Fibroblast of peridontal ligament (primary cell): ENCODE results near the gene CFI.

Experiments
- DNase-seq: peaks from one replicate; pipeline ENCODE4 v3.0.0-alpha.2; 2010; ENCODE audit errors: extremely low read depth

CFI gene

DNA sequence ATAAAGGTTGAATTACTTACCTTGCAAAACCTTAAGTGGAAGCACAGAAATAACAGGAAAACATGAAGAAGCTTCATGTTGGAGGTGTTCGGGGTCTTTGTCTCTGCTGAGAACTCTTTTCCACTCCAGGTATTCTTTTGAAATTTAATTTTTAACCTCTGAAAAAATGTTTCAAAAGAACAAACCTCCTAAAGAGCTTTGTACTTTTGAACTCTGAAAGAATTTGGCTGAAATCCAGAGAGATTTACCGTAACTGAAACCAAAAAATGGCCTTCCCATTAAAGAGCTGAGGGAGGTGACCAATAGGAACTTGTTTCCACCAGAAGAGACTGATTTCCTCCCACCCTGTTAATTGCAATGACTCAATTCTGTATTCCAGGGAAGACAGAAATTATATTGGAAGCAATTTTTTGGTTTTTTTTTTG lies at the start of gene CFI:
Gene CFI (minus strand): TSS at position 105 of the 425 bp plus-strand sequence. CDS start 28 bp downstream, at position 77.
- DNase-seq, result peak; percentile 81

DNA sequence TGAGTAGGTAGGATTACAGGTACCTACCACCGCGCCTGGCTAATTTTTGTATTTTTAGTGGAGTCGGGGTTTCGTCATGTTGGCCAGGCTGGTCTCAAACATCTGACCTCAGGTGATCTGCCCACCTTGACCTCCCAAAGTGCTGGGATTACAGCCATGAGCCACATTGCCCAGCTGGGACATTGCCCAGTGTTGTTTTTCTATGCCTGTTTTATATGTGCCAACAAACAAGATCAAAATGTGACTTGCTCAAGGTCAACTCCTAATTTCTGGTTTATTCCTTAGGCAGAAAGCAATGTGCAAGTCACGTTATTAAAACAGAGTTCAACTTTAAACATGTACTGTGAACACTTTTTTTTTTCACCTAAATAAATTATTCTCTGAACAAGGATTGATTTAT lies 48.8 kb upstream of the CFI start:
- DNase-seq, result no peak

DNA sequence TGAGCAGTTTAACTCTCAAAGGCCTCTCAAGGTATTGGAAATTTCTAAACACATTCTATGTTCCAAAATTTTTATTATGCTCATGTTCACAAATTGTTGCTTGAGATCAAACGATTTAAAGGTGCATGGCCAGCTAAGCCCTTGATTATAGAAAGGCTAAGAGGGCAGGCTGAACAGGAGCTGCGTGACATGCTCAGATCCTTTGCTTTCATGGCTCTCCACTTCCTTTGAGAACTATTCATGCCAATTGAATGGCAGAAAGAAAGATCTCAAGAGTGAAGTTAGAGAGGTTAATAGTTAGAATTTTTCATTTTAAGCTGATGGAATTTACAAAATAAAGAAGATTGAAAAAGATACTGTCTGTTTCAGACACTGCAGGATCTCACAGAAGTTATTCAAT lies 46.7 kb upstream of the CFI start:
- no peak for DNase-seq

DNA sequence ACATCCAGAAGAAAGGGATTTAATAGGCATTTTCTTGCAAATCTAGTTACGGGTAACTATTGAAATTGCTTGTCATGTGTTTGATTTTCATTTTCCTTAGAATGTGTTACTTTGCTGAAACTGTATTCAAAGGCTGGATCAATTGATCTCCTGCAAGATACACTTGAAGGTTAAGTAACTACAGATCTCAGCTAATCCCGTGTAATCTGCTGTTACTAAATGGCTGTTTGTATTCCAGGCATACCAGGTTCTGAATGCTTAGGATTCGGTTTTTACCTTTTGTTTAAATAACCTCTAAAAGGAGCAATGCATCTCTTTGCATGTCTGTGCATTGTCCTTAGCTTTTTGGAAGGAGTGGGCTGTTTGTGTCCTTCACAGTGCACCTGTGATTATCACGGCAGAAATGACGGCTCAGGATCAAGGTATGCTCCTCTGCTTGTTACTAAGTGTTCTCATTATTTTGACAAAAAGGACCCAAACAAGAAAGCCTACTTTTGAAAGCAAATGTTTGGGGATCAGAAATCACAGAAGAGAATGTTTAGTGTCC lies 46.2 kb upstream of the CFI start, which contains the start of gene LRIT3:
Gene LRIT3 (plus strand): TSS at position 212 of the 547 bp plus-strand sequence. CDS start 95 bp downstream, at position 307.
- DNase-seq, result no peak

DNA sequence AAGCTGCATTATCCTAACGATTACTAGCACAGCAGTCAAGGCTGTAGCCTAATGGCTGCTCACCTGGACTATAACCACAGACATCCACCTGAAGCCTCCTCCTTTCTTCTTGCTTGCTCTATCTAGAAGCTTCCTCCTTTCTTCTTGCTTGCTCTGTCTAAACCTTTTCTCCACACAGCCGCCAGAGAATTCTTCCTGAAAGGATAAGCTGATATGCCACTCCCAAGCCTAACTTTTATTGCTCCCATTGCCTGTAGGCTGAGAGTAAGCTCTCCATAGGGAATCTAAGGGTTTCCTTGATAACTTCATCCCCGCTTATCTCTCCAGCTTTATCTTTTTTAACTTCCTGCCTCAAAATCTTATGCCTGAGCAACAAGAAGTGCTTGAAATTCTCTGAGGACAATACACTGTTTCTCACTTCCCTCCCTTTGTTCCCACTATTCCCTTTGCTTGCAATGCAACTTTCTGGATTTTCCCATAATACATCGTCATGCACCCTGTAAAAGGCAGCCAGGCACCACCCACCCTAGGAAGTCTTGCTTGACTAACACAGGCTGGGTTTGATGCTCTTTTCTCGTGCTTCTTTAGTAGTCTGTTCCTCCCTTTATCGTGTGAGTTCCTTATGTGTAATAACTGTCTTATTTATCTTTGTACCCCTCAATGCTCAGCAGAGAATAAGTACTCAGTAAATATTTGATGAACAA lies 44.7 kb upstream of the CFI start:
- DNase-seq, result no peak

DNA sequence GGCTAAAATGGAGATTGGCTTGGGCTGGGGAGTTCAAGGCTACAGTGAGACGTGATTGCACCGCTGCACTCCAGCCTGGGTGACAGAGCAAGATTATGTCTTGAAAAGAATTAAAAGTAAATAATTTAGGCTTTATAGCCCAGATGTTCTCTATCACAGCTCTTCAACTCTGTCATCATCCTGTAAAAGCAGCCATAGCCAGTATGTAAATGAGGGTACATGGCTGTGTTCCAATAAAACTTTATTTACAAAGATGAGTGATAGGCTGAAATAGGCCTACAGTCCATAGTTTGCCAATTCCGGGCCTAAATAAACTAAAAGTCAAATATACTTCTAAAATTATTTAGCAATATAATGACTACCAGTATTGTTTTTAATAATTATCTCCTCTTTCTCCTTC lies 35.2 kb upstream of the CFI start:
- DNase-seq, result no peak

DNA sequence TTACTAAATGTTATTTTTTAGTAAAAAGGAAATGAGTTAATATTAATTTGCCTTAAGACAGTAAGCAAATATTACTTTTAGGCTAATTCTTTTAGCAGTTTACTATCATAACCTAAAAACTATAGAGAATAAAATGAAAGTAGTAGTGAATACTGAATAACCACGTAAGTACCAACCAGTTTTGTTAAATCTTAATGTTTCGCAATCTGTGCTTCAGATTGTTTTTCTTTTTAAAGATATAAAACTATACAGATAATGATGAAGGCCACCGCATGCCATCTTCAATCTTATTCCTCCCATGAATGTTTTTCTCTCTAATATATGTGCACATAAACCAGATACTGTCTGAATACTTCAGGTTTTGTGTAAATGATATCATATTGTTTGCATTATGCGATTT lies 32.0 kb upstream of the CFI start:
- DNase-seq, result no peak

DNA sequence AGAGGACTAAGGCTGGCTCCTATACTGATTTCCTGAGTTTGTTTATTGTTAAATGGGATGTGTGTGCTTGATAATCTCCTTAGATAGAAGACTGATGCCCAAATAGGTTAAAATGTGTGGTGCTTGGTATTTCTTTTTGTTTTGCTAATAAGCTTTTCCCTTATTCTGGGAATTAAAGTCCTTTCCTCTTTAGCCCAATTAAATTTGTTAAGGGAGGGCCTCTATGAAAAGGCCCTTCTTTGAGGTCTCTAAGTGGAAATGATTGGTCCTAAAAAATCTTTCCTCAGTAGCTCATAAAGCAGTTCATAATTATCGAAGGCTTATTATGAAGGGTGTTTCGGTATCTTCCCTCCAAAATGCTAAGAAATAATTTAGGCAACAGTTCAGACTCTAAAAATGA lies 25.9 kb upstream of the CFI start, which contains the start of gene RRH:
Gene RRH (plus strand): TSS at position 301 of the 400 bp plus-strand sequence. CDS start 56 bp downstream, at position 357.
- no peak for DNase-seq

DNA sequence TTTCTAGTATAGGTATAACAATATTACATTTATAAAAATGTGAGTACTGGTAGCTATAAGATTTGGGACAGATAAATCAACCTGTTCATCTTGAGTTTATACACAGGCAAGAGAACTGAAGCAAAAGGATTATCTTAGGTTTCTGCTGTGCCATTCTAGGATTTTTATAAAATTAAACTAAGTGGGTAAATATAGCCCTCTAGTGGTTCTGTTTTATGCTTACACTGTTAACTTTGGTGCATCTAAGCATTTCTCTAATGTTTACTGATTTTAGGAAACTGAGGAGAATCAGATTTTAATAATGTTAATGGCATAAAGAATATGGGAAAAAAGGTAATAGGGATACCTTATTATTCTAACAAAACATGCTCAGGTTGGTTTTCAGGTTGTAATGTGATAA lies 24.9 kb upstream of the CFI start:
- peak; percentile 59 for DNase-seq

DNA sequence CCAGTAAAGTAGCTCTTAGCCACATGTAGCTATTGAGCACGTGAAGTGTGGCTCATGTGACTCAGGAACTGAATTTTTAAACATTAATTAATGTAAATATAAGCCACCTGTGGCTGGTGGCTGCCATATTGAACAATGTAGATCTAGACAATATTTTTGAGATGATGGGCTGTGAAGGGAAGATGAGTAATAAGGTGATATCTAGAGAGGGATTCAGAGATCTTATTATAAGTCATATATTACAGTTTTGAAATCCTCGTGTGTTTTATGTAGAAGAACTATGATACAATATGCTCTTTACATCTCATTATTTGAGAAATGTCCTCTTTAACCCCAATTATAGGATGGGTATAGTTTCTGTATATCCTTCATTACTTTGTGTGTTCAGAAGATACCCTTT lies 19.4 kb upstream of the CFI start:
- no peak for DNase-seq

DNA sequence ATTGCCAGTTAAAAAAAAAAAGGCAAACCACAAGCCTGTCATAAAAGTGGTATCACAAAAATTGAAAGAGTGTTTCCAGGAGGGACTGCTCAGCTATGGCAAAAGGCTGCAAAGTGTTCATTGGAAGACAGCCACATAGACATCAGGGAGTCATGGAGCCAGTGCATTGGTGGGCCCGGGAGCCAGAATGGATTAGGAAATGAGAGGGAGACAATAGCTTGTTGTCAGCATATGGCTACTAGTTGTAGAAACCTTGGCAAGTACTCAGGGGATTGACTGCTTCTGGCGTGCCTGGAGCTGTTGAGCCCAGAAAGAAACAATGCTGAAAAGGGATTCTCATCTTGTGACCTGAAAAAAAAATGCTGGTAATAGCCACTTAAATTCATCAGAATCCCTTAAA lies 18.8 kb upstream of the CFI start:
- peak; percentile 9 for DNase-seq

DNA sequence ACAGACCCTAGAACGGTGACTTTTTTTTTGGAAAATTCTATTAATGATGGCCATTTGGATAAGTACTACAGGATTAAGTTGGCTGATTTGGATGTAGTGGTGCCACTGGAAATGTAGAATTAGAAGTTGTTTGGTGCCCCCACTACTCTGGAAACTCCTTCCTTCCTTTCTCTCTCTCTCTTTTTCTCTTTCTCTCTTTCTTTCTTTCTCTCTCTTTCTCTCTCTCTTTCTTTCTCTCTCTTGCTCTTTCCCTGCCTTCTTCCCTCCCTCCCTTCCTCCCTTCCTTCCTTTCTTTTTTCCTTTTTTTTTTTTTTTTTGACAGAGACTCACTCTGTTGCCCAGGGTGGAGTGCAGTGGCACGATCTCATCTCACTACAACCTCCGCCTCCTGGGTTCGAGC lies 16.5 kb upstream of the CFI start:
- no peak for DNase-seq

DNA sequence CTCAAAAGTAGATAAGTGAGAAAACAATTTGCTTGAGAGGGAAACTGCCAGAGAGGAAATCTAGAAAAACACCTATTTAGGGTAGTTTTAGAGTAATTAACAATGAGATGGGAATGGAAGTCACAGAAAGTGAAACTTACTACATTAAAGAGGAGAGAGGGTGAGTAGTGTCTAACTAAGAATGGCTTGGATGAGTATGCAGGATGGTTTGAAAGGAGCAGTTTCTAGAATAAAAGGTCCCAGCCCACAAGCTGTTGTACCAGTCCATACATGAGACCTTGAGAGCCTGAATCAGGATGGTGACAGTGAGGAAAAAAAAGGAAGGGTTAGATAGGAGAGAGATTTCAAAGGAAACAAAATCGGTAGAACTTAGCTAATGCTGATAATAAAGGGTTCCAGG lies 15.1 kb upstream of the CFI start:
- no peak for DNase-seq

DNA sequence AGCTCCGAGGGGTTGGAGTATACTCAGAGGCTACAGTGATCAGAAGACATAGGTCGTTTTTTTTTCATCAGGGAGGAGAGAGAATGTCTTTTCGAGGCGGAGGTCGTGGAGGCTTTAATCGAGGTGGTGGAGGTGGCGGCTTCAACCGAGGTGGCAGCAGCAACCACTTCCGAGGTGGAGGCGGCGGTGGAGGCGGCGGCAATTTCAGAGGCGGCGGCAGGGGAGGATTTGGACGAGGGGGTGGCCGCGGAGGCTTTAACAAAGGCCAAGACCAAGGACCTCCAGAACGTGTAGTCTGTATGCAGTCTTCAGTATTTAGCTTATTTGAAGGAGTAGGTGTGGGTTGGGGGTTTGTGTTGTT lies 14.3 kb upstream of the CFI start:
- no peak for DNase-seq

DNA sequence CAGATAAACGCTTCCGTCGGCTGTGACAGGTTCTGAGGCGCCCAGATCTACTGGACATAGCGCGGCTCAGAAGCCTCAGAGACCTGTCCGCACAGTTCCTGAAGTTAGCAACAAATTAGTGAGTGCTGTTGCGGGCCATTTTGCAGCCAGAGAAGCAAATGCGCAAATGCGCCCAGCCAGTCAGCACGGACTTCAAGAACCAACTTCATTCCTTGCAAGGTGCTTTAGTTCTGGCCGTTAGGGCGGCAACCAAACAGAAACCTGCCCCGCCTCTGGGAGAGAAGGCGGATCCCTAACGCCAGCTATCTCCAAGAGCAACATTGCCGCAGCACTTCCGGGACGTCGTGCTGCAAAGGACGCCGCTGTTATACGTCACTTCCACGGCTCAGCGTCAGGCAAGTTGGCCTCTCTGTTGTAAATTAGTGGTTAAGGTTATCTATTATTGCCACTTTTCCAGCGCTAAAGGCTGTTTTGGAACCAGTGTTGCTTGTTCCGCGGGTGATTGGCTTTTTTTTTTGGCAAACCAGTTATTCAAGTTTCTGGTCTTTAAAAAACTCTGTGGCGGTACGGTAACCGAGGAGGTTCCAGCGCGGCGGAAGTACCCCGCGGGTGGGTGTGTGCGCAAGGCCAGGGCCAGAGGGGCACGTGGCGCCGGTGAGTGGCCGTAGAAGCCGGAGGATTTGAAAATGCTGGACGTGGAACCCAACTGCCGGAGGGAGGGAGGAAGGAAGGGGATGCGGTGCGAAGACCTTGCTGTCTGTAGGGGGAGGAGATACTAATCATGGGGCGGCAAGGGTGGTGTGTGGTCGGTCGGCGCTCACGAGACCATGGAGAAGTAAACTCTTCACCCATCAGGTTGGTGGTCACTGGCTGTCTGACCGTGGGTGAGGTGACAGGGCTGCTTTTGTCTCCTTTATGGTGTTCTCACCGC lies 13.6 kb upstream of the CFI start, which contains the start of gene GAR1:
Gene GAR1 (plus strand): TSS at position 612 of the 931 bp plus-strand sequence. CDS start 403 bp downstream, outside the sequence.
- DNase-seq, result peak; percentile 90

DNA sequence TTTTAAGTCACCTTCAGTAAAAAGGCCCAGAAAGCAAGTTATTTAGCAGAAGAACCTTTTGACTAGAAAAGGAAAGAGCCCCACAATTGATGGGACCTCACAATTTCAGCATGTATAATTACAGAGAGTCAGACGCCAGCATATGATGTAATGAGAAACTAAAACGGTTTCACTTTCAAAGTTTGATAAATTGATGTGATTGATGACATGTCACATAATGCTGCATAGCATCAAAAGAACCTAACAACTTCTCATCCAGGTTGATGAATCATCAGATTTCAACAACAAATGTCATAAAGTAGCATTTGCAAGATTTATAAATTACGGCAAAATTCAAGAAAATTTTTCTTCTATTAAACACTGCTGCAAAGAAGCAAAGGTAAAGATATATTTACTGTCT lies 9.9 kb upstream of the CFI start:
- DNase-seq, result peak; percentile 10

DNA sequence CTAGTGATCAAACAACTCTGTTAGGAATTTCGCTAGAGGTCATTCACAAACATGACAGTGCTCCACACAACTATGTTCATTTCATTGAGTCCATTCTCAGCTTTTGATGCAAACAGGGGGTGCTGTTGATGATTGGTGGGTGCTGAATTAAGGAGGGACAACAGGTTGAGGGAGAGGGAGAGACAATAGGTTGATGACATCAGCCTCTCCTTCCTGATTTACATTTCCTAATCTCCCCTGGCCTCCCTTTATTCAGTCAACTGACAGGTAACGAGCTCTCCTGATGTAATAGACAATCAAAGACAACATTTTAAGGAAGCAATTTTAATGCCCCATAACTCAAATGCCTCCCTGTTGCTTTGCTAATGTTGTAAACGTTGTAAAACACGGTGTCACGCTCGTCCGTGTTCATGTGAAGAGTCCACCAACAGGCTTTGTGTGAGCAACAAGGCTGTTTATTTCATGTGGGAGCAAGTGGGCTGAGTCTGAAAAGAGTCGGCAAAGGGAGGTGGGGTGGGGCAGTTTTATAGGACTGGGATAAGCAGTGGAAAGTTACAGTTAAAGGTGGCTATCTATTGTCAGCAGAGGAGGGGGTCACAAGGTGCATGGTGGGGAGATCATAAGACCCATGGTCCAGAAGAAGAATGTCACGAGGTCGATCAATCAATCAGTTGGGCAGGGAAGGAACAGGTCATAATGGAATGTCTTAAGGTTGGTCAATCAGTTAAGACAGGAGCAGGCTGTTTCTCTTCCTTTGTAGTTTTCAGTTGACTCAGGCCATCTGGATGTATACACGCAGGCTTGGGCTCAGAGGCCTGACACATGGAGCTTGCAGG lies 9.0 kb upstream of the CFI start:
- DNase-seq, result no peak

DNA sequence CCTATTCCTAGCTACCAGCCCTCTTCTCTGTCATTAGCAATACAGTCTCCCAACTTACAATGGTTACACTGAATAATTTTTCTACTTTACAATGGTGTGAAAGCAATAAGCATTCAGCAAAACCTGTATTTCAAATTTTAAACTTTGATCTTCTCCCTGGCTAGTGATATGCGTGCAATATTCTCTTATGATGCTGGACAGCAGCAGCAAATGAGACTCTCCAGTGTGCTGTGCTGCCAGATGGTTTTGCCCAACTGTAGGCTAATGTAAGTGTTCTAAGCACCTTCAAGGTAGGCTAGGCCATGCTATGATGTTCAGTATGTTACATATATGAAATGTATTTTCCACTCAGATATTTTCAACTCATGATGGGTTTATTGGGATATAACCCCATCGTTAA lies 7.9 kb upstream of the CFI start:
- no peak for DNase-seq

DNA sequence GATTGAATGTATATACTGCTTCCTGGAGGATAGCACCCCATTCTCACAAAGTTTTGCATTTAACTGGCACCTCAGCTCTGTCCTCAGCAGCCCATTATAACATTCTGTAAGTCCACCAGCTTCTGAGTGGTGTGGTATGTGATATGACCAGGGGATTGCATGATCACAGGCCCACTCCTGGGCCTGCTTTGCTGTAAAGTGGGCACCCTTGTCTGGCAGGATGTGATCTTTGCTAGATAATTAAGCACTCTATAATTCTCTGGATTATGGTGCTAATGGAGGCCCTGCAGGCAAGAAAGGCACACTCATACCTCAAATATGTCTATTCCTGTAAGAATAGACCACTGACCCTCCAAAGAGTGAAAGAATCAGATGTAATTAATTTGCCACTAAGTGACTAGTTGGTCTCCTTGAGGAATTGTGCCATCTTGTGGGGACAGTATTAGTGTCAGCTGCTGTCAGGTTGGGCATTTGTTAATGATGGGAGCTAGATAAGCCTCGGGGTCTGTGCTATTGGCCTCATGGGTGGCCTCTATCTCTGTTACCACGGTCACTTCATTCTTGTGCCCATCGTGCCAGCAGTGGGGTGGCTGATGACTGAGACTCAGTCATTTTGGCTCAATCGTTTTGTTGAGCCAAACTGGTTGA lies 2.2 kb upstream of the CFI start:
- DNase-seq, result peak; percentile 50

DNA sequence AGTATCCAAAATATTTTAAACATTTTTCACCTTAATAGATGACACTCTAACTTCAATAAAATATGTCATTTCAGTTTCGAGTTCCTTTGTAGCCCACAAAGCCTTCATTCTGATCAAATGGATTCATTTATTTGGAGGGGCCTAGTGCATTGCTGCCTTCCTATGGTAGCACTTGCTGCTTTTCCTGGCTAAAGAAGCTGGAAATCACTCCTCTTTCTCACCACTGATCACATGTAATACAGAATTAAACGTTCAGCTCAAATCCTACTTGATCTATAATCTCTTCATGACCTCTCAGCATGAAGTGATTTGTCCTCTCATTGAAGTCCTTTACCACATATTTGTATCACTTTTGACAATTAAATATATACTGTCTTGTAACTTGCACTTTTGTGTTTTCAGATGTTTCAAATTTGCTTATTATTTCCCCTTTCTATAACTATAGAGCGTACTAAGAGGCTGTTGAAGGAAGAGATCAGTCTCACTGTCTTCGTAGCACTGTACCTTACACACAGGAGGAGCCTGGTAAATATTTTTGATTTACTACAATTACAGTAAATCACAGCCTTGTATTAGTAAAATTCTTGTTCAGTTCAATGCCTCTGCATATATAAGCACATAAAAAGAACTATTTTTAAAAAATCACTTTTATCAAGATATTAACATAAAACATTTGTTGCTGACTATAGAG lies 555 bp downstream of the CFI start:
- no peak for DNase-seq
